ENCODE results near the gene TLE4.
"Not testable (repeated sequence)": the region's sequence is repeated elsewhere in the genome, so short reads cannot be mapped to it uniquely, and the experiment has no call there.

TLE4 gene

GRCh38 chr9:79542735-79543620 is 28.8 kb upstream of the TLE4 start:
- in situ Hi-C loops (cut with MboI; ENCODE audit: low pct_unique_long_range_greater_than_20kb, low sequenced_read_pairs, unreplicated experiment) = no loop called here
- TF ChIP-seq, protein P1, sequence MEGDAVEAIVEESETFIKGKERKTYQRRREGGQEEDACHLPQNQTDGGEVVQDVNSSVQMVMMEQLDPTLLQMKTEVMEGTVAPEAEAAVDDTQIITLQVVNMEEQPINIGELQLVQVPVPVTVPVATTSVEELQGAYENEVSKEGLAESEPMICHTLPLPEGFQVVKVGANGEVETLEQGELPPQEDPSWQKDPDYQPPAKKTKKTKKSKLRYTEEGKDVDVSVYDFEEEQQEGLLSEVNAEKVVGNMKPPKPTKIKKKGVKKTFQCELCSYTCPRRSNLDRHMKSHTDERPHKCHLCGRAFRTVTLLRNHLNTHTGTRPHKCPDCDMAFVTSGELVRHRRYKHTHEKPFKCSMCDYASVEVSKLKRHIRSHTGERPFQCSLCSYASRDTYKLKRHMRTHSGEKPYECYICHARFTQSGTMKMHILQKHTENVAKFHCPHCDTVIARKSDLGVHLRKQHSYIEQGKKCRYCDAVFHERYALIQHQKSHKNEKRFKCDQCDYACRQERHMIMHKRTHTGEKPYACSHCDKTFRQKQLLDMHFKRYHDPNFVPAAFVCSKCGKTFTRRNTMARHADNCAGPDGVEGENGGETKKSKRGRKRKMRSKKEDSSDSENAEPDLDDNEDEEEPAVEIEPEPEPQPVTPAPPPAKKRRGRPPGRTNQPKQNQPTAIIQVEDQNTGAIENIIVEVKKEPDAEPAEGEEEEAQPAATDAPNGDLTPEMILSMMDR (IDR thresholded peaks at IDR 0.05; ENCODE audit: extremely low read depth, insufficient read depth, missing control alignments) = no peak
- no peak for DNase-seq (ENCODE audit: low spot score)

GRCh38 chr9:79544375-79544774 is 27.4 kb upstream of the TLE4 start:
- in situ Hi-C loops (cut with MboI; ENCODE audit: low pct_unique_long_range_greater_than_20kb, low sequenced_read_pairs, unreplicated experiment); DNase-seq (ENCODE audit: low spot score): not testable (repeated sequence)

GRCh38 chr9:79551586-79551985 is 20.2 kb upstream of the TLE4 start:
- in situ Hi-C loops (cut with MboI; ENCODE audit: low pct_unique_long_range_greater_than_20kb, low sequenced_read_pairs, unreplicated experiment) = loop anchor here (25.0 kb wide), 1 partner anchor 539 kb away; no protein-coding TSS in a partner anchor
- DNase-seq (ENCODE audit: low spot score) = no peak
- TF ChIP-seq, protein P1 (IDR thresholded peaks at IDR 0.05; ENCODE audit: extremely low read depth, insufficient read depth, missing control alignments) = no peak

- in situ Hi-C loops (cut with MboI; ENCODE audit: low pct_unique_long_range_greater_than_20kb, low sequenced_read_pairs, unreplicated experiment) = loop anchor here (25.0 kb wide), 1 partner anchor 540 kb away; no protein-coding TSS in a partner anchor
- DNase-seq (ENCODE audit: low spot score) = no peak
Measured at GRCh38 chr9:79551994-79552393, 19.8 kb upstream of the TLE4 start.

GRCh38 chr9:79555474-79556089 is 16.2 kb upstream of the TLE4 start:
- DNase-seq (ENCODE audit: low spot score) = no peak
- TF ChIP-seq, protein P1 (IDR thresholded peaks at IDR 0.05; ENCODE audit: extremely low read depth, insufficient read depth, missing control alignments) = no peak
- in situ Hi-C loops (cut with MboI; ENCODE audit: low pct_unique_long_range_greater_than_20kb, low sequenced_read_pairs, unreplicated experiment) = loop anchor here (25.0 kb wide), 1 partner anchor 543 kb away; no protein-coding TSS in a partner anchor

More at GRCh38 chr9:79551994-79552393, 19.8 kb upstream of the TLE4 start:
- TF ChIP-seq, protein P1 (IDR thresholded peaks at IDR 0.05; ENCODE audit: extremely low read depth, insufficient read depth, missing control alignments) = no peak

- no peak for DNase-seq (ENCODE audit: low spot score)
- TF ChIP-seq, protein P1 (IDR thresholded peaks at IDR 0.05; ENCODE audit: extremely low read depth, insufficient read depth, missing control alignments) = no peak
- in situ Hi-C loops (cut with MboI; ENCODE audit: low pct_unique_long_range_greater_than_20kb, low sequenced_read_pairs, unreplicated experiment) = loop anchor here (25.0 kb wide), 1 partner anchor 547 kb away; no protein-coding TSS in a partner anchor
Measured at GRCh38 chr9:79559495-79560181, 12.1 kb upstream of the TLE4 start.
